ENCODE data around the gene MFAP4.
"Not testable (repeated sequence)": the region's sequence is repeated elsewhere in the genome, so short reads cannot be mapped to it uniquely, and the experiment has no call there.

MFAP4 gene

GRCh38 chr17:19370493-19370960, 16.5 kb downstream of the MFAP4 start:
- no peak for DNase-seq (ENCODE audit: low read depth in 2 of 2)

DNA sequence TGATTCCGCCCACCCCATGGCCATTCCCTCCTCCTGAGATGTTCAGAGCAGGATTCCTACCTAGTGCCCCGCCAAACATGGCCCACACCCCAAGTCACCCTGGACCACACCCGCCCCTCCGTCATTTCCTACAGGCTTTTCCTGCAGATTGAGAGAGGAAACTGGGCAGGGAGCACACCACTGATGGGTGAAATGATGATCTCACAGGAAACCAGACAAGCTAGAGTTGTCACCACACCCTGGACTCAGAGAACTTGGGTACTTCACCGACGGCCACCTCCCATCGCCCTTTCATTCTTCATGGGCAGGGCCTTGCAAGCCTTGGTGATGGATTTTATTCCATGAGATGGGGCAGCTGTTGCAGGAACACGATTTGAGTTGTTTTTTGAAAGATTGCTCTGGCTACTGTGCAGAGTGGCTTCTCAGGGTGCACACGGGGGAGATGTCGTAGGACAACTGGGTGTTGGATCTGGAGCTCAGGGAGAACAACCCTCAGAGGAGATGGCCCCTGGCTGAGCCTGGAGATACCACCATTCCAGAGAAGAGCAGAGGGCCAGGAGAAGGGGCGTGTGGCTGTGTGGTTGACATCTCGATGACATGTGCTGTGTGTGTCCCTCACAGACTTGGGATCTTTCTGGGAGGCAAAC, 17.0 kb downstream of the MFAP4 start:
- no peak for DNase-seq (ENCODE audit: low read depth in 2 of 2)

- DNase-seq (ENCODE audit: low read depth in 2 of 2), result no peak
Observed at GRCh38 chr17:19369107-19369778, 17.7 kb downstream of the MFAP4 start.

DNA sequence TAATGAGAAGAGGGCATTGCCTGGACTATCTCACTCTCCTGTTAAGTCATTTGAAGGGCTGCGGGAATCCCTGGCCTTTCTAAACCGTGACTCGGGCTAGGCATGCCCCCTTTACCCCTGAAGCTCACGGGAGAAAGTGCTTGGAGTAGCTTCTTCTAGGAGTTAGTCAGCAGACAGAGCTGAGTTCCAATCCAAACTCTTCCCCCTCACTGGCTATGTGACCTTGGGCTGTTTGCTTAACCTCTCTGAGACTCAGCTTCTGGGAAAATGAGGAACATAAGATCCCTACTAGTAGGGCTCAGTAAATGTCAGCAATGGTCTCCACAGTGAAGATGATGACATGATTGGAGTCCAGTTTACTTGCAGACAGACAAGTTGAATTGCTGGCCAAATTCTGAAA, 18.8 kb downstream of the MFAP4 start:
- DNase-seq (ENCODE audit: low read depth in 2 of 2), result no peak

GRCh38 chr17:19366637-19366972, 20.4 kb downstream of the MFAP4 start:
- DNase-seq (ENCODE audit: low read depth in 2 of 2), result no peak

GRCh38 chr17:19365833-19366636, 21.0 kb downstream of the MFAP4 start:
- no peak for DNase-seq (ENCODE audit: low read depth in 2 of 2)

GRCh38 chr17:19365499-19365817, 21.5 kb downstream of the MFAP4 start:
- no peak for DNase-seq (ENCODE audit: low read depth in 2 of 2)

DNA sequence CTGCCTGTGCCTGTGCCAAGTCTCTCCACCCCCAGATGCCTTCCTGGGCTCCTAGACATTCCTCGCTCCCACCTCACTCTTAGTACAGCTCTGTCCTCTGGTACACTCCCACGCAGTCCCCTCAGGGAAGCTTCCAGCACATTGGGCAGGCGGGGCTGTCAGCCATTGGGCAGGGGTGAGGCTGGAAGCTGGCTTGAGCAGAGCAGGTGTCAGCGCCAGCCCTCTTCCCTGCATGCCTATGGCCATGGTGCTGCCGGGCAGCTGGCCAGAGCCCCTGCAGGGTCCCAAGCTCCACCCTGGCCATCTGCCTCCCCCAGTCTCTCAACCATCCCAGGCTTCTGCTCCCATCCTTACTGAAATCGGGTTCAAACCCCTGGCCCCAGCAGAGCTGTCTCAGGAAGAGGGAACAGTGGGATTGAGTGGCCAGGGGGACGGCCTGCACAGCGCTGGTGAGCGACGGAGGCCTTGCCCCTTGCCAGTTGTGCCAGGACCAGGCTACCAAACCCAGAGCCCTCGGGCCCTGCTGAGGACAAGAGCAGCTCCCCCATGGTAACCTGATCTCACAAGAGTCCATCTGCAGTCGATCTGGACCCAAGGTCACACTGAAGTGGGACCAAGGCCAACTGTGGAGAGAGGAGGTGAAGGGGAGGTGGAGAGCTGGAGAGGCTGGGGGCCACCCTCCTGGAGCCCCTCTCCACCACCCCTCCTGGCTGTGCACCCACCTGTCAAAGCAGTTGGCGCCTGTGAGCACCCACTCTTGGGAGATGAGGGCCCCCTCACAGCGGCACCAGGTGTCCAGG, 22.1 kb downstream of the MFAP4 start:
- no peak for DNase-seq (ENCODE audit: low read depth in 2 of 2)

- DNase-seq (ENCODE audit: low read depth in 2 of 2), result no peak
Observed at GRCh38 chr17:19363460-19364035, 23.4 kb downstream of the MFAP4 start.

- DNase-seq (ENCODE audit: low read depth in 2 of 2), result no peak
Observed at GRCh38 chr17:19363114-19363438, 23.9 kb downstream of the MFAP4 start.

- DNase-seq (ENCODE audit: low read depth in 2 of 2), result peak; percentile 86 to 91
Observed at GRCh38 chr17:19362277-19363113, 24.5 kb downstream of the MFAP4 start, which contains the start of gene B9D1. TSS of gene B9D1 (minus strand) at chr17:19362723. CDS start at chr17:19362569, 154 bp downstream.

DNA sequence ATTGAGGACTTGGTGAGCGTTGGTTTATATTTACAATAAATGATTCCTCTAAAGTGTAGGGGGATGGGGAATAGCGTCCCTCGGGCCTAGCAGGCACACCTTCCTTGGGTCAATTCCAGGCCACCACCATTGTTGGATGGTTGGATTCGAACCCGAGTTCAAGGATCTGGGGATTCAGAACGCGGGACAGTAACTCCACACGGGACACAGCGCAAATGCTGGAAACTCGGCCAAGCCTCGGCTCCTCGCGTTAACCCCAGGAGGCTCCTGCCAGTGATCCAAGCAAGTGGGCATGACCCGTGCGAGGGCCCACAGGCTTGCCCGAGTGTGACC, 25.1 kb downstream of the MFAP4 start:
- no peak for DNase-seq (ENCODE audit: low read depth in 2 of 2)

DNA sequence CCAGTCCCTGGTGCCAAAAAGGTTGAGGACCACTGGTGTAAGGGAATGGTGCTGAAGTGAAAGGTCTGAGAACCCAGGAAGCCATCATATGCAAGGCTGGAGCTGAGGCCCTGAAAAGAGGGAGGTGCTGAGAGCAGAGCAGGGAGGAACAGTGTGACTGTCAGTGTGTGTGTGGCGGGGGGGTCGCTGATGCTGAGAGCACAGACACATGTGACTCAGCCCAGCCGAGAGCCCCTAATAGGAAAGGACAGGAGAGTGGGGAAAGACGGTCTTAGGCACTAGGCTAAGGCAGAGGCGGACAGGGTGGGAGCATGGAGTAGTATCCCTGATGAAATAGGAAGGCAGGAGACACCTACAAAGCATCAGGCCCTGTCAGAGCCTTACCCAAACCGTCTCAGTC, 25.7 kb downstream of the MFAP4 start:
- no peak for DNase-seq (ENCODE audit: low read depth in 2 of 2)

- no peak for DNase-seq (ENCODE audit: low read depth in 2 of 2)
Observed at GRCh38 chr17:19360772-19361171, 26.2 kb downstream of the MFAP4 start.

DNA sequence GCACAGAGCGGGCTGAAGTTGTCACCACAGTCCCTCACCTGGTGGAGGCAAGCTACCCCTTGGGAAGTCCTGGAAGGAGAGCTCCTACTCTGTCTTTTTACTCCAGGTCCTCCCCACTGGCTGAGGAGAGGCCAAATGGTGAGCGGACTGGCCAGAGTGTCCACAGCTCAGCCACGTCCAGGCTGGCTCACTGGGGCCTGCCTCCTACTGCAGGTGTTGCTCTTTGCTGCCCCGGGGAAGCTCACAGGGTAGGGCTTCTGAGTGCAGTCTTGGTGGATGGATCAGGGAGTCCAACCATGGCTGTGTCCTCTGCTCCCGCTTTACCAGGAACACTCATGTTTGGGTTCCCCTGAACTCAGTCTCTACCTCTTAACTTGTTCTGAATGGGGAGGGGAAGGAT, 27.1 kb downstream of the MFAP4 start:
- DNase-seq (ENCODE audit: low read depth in 2 of 2), result no peak

GRCh38 chr17:19359151-19359550, 27.8 kb downstream of the MFAP4 start:
- DNase-seq (ENCODE audit: low read depth in 2 of 2), result no peak

DNA sequence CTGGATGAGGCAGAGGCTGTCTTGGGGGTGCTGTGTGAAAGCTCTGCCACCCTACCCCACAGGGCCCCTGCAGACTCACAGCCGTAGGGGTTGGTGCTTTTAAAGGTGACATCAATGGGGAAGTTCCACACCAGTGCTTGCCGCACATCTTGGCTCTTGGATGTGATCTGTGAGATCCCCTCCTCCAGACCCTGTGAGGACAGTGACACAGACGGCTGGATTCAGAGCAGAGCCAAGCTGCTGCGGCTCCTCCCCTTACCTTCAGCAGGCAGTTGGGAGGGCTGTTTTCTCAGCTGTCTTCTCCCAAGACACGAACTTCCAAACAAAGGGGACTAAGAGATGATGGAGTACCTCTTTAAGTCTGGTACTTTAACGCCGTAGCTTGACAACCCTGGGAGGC, 29.2 kb downstream of the MFAP4 start:
- DNase-seq (ENCODE audit: low read depth in 2 of 2), result no peak

- DNase-seq (ENCODE audit: low read depth in 2 of 2), result no peak
Observed at GRCh38 chr17:19357351-19357750, 29.6 kb downstream of the MFAP4 start.

GRCh38 chr17:19354748-19355147, 32.2 kb downstream of the MFAP4 start:
- DNase-seq (ENCODE audit: low read depth in 2 of 2), result no peak

DNA sequence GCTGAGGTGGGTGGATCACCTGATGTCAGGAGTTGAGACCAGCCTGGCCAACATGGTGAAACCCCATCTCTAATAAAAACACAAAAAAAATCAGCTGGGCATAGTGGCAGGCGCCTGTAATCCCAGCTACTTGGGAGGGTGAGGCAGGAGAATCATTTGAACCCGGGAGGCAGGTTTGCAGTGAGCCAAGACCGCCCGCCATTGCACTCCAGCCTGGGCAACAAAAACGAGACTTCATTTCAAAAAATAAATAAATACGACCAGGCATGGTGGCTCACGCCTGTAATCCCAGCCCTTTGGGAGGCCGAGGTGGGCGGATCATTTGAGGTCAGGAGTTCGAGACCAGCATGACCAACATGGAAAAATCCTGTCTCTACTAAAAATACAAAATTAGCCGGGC, 33.6 kb downstream of the MFAP4 start:
- DNase-seq (ENCODE audit: low read depth in 2 of 2), result not testable (repeated sequence)

GRCh38 chr17:19348806-19349205, 38.2 kb downstream of the MFAP4 start:
- no peak for DNase-seq (ENCODE audit: low read depth in 2 of 2)
